ENCODE data around the gene FANCD2OS.
"Not testable (repeated sequence)": the region's sequence is repeated elsewhere in the genome, so short reads cannot be mapped to it uniquely, and the experiment has no call there.

The FANCD2OS gene

DNA sequence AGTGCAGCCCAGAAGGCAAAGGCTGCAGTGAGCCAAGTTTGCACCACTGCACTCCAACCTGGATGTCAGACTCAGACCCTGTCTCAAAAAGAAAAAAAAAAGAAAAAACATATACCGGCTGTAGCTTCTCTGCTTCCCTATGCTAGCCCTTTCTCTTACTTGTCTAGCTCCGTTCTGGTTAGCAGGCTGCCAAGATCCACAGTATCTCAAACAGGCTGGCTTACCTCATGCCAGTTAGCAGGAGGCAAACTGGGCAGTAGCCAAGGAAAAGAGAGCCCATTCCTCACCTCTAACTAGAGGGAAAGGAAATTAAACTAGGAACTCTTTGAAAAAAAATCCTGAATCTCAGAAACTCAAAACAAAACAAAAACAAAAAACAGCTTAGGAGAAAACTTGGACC lies 16.7 kb downstream of the FANCD2OS start:
- not testable (repeated sequence) for DNase-seq

GRCh38 chr3:10090774-10091173 lies 17.3 kb downstream of the FANCD2OS start:
- not testable (repeated sequence) for DNase-seq

- no peak for DNase-seq
These were observed 17.9 kb downstream of the FANCD2OS start for GRCh38 chr3:10090179-10090578.

DNA sequence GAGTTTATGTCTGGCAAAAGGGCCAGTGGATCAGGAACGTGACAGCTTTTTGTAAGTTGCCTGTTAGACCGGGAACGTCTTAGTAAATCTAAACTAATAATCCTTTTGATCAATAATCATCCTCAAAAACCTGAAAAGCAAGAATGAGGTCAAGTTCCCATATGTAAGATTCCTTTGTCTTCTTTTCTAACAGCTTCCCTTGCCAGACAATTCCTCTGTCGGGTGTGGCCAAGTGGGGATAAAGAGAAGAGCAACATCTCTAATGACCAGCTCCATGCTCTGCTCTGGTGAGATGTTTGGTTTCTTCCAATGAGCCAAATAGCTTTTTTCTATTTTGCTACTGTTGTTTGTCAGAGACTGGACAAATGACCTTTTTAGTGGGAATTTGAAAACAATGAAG lies 19.8 kb downstream of the FANCD2OS start:
- DNase-seq = no peak

- DNase-seq = no peak
These were observed 22.3 kb downstream of the FANCD2OS start for GRCh38 chr3:10085738-10086137.

DNA sequence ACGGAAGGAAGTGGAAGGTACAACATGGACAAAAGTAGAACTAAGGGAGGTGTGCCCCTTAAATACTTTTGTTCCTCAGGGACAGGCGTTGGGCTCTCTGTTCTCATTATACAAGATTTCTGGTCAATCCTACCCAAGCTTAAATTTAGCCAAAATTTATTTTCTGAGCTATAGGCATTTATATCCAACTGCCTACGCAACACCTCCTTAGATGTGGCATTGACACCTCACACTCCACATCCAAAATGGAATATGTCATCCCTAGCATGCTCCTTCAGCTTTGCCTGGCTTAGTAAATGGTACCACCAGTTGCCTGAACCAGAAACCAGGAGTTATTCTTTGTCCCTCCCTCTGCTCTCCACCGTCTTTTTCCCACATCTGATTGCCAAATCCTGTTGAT lies 26.2 kb downstream of the FANCD2OS start:
- DNase-seq = no peak

DNA sequence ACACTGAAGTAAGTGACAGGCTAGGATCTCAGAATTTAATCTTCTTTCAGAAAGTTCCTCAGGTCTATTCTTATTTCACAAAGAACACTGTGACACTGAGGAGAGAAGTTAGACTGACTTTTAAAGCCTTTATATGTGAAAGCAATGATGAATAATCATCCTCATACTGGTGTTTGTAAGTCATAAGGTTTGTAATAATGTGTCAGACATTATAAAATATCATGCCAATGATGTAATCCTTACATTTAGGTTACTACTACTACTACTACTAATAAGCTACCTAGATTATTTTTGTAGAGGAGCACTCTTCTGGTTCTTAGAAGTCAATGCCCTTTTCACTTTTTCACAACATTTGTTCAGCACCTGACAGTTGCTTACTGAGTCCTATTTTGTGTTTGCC lies 33.4 kb downstream of the FANCD2OS start:
- DNase-seq = no peak

DNA sequence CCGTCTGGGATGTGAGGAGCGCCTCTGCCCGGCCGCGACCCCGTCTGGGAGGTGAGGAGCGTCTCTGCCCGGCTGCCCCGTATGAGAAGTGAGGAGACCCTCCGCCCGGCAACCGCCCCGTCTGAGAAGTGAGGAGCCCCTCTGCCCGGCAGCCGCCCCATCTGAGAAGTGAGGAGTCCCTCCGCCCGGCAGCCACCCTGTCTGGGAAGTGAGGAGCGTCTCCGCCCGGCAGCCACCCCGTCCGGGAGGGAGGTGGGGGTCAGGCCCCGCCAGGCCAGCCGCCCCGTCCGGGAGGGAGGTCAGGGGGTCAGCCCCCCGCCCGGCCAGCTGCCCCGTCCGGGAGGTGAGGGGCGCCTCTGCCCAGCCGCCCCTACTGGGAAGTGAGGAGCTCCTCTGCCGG lies 38.0 kb downstream of the FANCD2OS start:
- DNase-seq = not testable (repeated sequence)

DNA sequence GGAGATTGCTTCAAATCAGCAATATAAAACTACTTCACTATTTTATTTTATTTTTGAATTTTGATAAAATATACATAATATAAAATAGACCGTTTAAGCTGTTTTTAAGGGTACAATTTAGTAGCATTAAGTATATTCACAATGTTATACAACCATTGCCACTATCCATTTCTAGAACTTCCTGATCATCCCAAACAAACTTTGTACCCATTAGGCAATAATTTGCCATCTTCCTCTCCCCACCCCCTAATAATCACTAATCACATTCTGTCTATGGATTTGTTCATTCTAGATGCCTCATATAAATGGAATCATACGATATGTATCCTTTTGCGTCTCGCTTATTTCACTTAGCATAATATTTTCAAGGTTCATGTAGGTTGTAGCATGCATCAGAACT lies 53.0 kb downstream of the FANCD2OS start:
- DNase-seq = no peak
